Erythroblast (primary cell): ENCODE data around the gene GCNT2.

ENCODE experiments used
- GATA1 ChIP-seq: IDR thresholded peaks from 2 replicates; pipeline ENCODE4 v1.6.1; 2011; ENCODE audit warnings: low read depth, mild to moderate bottlenecking, control low read depth, low read length, moderate library complexity
- POLR2A ChIP-seq: IDR thresholded peaks from 2 replicates; pipeline ENCODE4 v1.6.1; 2011; ENCODE audit warnings: mild to moderate bottlenecking, low read length

- TF ChIP-seq POLR2A, result no peak
- no peak for TF ChIP-seq GATA1
Measured at GRCh38 chr6:10532392-10532791, 11.2 kb downstream of the GCNT2 start.
